OCI-LY1 (cell line): ENCODE results near the gene AICDA.
"Not testable (repeated sequence)": the region's sequence is repeated elsewhere in the genome, so short reads cannot be mapped to it uniquely, and the experiment has no call there.

ENCODE experiments used
- H2AFZ ChIP-seq: fragments of 200-600 bp; sonication (generic), shearing (Covaris generic); 2 replicates; pipeline ENCODE4 v1.6.0; 2014; ENCODE audit warnings: antibody characterized with exemption, mild to moderate bottlenecking, low read length
- H3F3A ChIP-seq: fragments of 200-600 bp; sonication (generic), shearing (Covaris generic); 2 replicates; pipeline ENCODE4 v1.6.0; 2014; ENCODE audit warnings: mild to moderate bottlenecking, antibody characterized with exemption, low read length, moderate library complexity; ENCODE audit not compliant: insufficient read depth
- H3K27ac ChIP-seq: fragments of 200-600 bp; sonication (generic); 2 replicates; pipeline ENCODE4 v1.5.1; 2014; ENCODE audit warnings: low read length, mixed run types, mild to moderate bottlenecking, low read depth; ENCODE audit not compliant: poor library complexity, severe bottlenecking
- H3K27me3 ChIP-seq: fragments of 200-600 bp; sonication (generic); 2 replicates; pipeline ENCODE4 v1.6.0; 2014; ENCODE audit warnings: antibody characterized with exemption, mild to moderate bottlenecking, low read length, moderate library complexity; ENCODE audit not compliant: insufficient read depth
- H3K36me3 ChIP-seq: fragments of 200-600 bp; sonication (generic); 2 replicates; pipeline ENCODE4 v1.6.1; 2014; ENCODE audit warnings: mild to moderate bottlenecking, antibody characterized with exemption, low read length, moderate library complexity, mixed read lengths; ENCODE audit not compliant: insufficient read depth
- H3K4me1 ChIP-seq: fragments of 200-600 bp; sonication (generic); 2 replicates; pipeline ENCODE4 v1.5.1; 2014; ENCODE audit warnings: mild to moderate bottlenecking, low read length, moderate library complexity; ENCODE audit not compliant: insufficient read depth, severe bottlenecking
- H3K4me2 ChIP-seq: fragments of 200-600 bp; sonication (generic), shearing (Covaris generic); 2 replicates; pipeline ENCODE4 v1.6.1; 2014; ENCODE audit warnings: low read length
- H3K4me3 ChIP-seq: fragments of 200-600 bp; sonication (generic); 2 replicates; pipeline ENCODE4 v1.5.1; 2014; ENCODE audit warnings: low read length, low read depth, mild to moderate bottlenecking, mixed read lengths; ENCODE audit not compliant: poor library complexity, severe bottlenecking
- H3K79me2 ChIP-seq: fragments of 200-600 bp; shearing (Covaris generic); 2 replicates; pipeline ENCODE4 v1.6.1; 2016; ENCODE audit warnings: mixed run types, low read length, mixed read lengths; ENCODE audit not compliant: insufficient read depth
- H3K9ac ChIP-seq: fragments of 200-600 bp; sonication (generic), shearing (Covaris generic); 2 replicates; pipeline ENCODE4 v1.6.1; 2014; ENCODE audit warnings: mild to moderate bottlenecking, low read length, mixed read lengths
- H3K9me2 ChIP-seq: fragments of 200-600 bp; sonication (generic), shearing (Covaris generic); 2 replicates; pipeline ENCODE4 v1.6.1; 2014; ENCODE audit warnings: low read depth, mild to moderate bottlenecking, low read length, mixed read lengths
- H3K9me3 ChIP-seq: fragments of 200-600 bp; shearing (Covaris generic); 2 replicates; pipeline ENCODE4 v1.6.1; 2014; ENCODE audit warnings: low read length, mixed read lengths
- H4K20me1 ChIP-seq: fragments of 200-600 bp; sonication (generic), shearing (Covaris generic); 2 replicates; pipeline ENCODE4 v1.6.0; 2016; ENCODE audit warnings: mild to moderate bottlenecking, low read length; ENCODE audit not compliant: insufficient read depth
- EZH2 ChIP-seq: fragments of 200-600 bp; sonication (generic), shearing (Covaris generic); IDR thresholded peaks from 2 replicates; pipeline ENCODE4 v1.8.0; 2017; ENCODE audit warnings: borderline replicate concordance, mixed run types, mild to moderate bottlenecking, antibody characterized with exemption, low read length, moderate library complexity, mixed read lengths
- TF ChIP-seq, protein P1 (sequence below): fragments of 200-600 bp; sonication (generic), shearing (Covaris generic); IDR thresholded peaks from 2 replicates; pipeline ENCODE4 v1.5.1; 2017; ENCODE audit warnings: mild to moderate bottlenecking, antibody characterized with exemption, low read length, moderate library complexity, mixed read lengths

AICDA gene

DNA sequence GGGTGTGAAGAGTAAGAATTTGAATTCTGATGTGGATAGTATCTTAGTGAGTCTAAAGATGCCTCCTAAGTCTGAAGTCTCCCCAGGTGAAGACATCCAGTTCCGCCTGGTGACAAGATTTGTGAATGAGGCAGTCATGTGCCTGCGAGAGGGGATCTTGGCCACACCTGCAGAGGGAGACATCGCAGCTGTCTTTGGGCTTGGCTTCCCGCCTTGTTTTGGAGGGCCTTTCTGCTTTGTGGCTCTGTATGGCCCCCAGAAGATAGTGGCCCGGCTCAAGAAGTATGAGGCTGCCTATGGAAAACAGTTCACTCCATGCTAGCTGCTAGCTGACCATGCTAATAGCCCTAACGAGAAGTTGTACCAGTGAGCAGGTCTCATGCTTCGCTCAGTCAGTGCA, 24.6 kb upstream of the AICDA start:
- Histone ChIP-seq H3K79me2 (no peaks in the 10 kb centered on the region), H3F3A (no peaks in the 10 kb centered on the region; the same call in 1 of the 2 replicates), H4K20me1 (no peaks in the 10 kb centered on the region), H3K4me1 (peaks cover 37% of the 10 kb centered on the region), H3K9ac (peak overlapping the region; percentile 38), H3K4me3 (no peak overlapping the region), H3K27ac (peak overlapping the region; percentile 79), H3K36me3 (no peaks in the 10 kb centered on the region), H3K9me3 (no peaks in the 10 kb centered on the region), H2AFZ (no peak overlapping the region), H3K9me2 (no peaks in the 10 kb centered on the region), H3K4me2 (peak overlapping the region; percentile 26; the same call in 1 of the 2 replicates), H3K27me3 (no peaks in the 10 kb centered on the region)
- TF ChIP-seq, protein P1, sequence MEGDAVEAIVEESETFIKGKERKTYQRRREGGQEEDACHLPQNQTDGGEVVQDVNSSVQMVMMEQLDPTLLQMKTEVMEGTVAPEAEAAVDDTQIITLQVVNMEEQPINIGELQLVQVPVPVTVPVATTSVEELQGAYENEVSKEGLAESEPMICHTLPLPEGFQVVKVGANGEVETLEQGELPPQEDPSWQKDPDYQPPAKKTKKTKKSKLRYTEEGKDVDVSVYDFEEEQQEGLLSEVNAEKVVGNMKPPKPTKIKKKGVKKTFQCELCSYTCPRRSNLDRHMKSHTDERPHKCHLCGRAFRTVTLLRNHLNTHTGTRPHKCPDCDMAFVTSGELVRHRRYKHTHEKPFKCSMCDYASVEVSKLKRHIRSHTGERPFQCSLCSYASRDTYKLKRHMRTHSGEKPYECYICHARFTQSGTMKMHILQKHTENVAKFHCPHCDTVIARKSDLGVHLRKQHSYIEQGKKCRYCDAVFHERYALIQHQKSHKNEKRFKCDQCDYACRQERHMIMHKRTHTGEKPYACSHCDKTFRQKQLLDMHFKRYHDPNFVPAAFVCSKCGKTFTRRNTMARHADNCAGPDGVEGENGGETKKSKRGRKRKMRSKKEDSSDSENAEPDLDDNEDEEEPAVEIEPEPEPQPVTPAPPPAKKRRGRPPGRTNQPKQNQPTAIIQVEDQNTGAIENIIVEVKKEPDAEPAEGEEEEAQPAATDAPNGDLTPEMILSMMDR: peak; percentile 52
- no peak for TF ChIP-seq EZH2

DNA sequence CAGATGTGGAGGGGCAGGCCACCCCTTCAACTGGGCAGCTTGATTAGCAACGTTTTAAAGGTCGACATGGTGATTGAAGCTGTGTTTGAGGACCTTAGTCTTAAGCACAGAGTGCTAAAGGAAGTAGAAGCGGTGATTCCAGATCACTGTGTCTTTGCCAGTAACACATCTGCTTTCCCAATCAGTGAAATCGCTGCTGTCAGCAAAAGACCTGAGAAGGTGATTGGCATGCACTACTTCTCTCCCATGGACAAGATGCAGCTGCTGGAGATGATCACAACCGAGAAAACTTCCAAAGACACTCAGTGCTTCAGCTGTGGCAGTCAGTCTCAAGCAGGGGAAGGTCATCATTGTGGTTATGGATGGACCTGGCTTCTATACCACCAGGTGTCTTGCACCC, 23.9 kb upstream of the AICDA start:
- Histone ChIP-seq H2AFZ (no peak overlapping the region), H3K4me2 (no peak overlapping the region), H3K27me3 (no peaks in the 10 kb centered on the region), H3K36me3 (no peaks in the 10 kb centered on the region), H4K20me1 (no peaks in the 10 kb centered on the region), H3K27ac (peak overlapping the region; percentile 79), H3K4me3 (no peak overlapping the region), H3K9me2 (no peaks in the 10 kb centered on the region), H3K4me1 (peaks cover 37% of the 10 kb centered on the region), H3K79me2 (no peaks in the 10 kb centered on the region), H3K9me3 (no peaks in the 10 kb centered on the region), H3K9ac (no peak overlapping the region), H3F3A (no peaks in the 10 kb centered on the region; the same call in 1 of the 2 replicates)
- TF ChIP-seq, protein P1: no peak
- TF ChIP-seq EZH2: no peak

DNA sequence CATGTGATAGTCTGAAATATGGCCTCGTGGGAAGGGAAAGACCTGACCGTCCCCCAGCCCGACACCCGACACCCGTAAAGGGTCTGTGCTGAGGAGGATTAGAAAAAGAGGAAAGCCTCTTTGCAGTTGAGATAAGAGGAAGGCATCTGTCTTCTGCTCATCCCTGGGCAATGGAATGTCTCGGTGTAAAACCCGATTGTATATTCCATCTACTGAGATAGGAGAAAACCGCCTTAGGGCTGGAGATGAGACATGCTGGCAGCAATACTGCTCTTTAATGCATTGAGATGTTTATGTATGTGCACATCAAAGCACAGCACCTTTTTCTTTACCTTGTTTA, 23.3 kb upstream of the AICDA start:
- H3K36me3 ChIP-seq, H3K4me2 ChIP-seq, H3K9ac ChIP-seq, H3K4me3 ChIP-seq, H2AFZ ChIP-seq, H3K27ac ChIP-seq, H3K9me2 ChIP-seq, H3K27me3 ChIP-seq, H3F3A ChIP-seq, H3K9me3 ChIP-seq, H4K20me1 ChIP-seq, H3K79me2 ChIP-seq: not testable (repeated sequence)
- H3K4me1 ChIP-seq: peaks cover 37% of the 10 kb centered on the region

DNA sequence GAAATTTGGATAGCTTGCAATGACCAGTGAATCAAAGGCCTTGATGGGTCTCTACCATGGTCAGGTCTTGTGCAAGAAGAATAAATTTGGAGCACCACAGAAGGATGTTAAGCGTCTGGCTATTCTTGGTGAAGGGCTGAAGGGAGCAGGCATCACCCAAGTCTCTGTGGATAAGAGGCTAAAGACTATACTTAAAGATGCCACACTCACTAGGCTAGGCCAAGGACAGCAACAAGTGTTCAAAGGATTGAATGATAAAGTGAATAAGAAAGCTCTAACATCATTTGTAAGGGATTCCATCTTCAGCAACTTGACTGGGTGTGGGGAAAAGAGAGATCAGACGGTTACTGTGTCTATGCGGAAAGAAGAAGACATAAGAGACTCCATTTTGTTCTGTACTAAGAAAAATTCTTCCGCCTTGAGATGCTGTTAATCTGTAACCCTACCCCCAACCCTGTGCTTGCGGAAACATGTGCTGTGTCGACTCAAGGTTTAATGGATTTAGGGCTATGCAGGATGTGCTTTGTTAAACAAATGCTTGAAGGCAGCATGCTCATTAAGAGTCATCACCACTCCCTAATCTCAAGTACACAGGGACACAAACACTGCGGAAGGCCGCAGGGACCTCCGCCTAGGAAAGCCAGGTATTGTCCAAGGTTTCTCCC, 22.8 kb upstream of the AICDA start:
- H3K4me2 ChIP-seq, H2AFZ ChIP-seq, H3K9me2 ChIP-seq, H3K27ac ChIP-seq, H3K9ac ChIP-seq, H3K36me3 ChIP-seq, H3K27me3 ChIP-seq, H3K9me3 ChIP-seq, H4K20me1 ChIP-seq, H3K4me3 ChIP-seq, H3F3A ChIP-seq, H3K79me2 ChIP-seq: not testable (repeated sequence)
- H3K4me1 ChIP-seq: peaks cover 37% of the 10 kb centered on the region
